Neural progenitor cell (in vitro differentiated cells): Measurements from ENCODE around the gene ZSCAN18. TPM values are rescaled to one million over a fixed set of nuclear protein-coding genes. Genes with fewer than 3 reads are reported as not detected.

ENCODE experiments used
- DNase-seq: peaks from one replicate; pipeline ENCODE4 v3.0.0-alpha.2; 2016; ENCODE audit warnings: low spot score
- H2AFZ ChIP-seq: fragments of 200-600 bp; sonication (generic); replicated peaks from 2 replicates; pipeline ENCODE4 v1.6.1; 2016; ENCODE audit warnings: antibody characterized with exemption
- H3F3A ChIP-seq: fragments of 200-600 bp; sonication (generic); 2 replicates; pipeline ENCODE4 v1.6.1; 2016; ENCODE audit warnings: antibody characterized with exemption, low read depth
- H3K27ac ChIP-seq: fragments of 200-600 bp; sonication (generic); 2 replicates; pipeline ENCODE4 v1.5.1; 2016; ENCODE audit warnings: mild to moderate bottlenecking
- H3K27me3 ChIP-seq: fragments of 200-600 bp; sonication (generic); 2 replicates; pipeline ENCODE4 v1.6.1; 2016; ENCODE audit warnings: mild to moderate bottlenecking, moderate library complexity
- H3K36me3 ChIP-seq: fragments of 200-600 bp; sonication (generic); 2 replicates; pipeline ENCODE4 v1.5.1; 2016
- H3K4me1 ChIP-seq: fragments of 200-600 bp; sonication (generic); 2 replicates; pipeline ENCODE4 v1.6.1; 2016; ENCODE audit warnings: mixed run types
- H3K4me2 ChIP-seq: fragments of 200-600 bp; sonication (generic); 2 replicates; pipeline ENCODE4 v1.6.1; 2016
- H3K4me3 ChIP-seq: fragments of 200-600 bp; sonication (generic); 2 replicates; pipeline ENCODE4 v1.5.1; 2016
- H3K79me2 ChIP-seq: fragments of 200-600 bp; sonication (generic); 2 replicates; pipeline ENCODE4 v1.6.1; 2016; ENCODE audit warnings: low read depth
- H3K9ac ChIP-seq: fragments of 200-600 bp; sonication (generic); 2 replicates; pipeline ENCODE4 v1.6.1; 2016
- H3K9me3 ChIP-seq: fragments of 200-600 bp; sonication (generic); 2 replicates; pipeline ENCODE4 v1.5.1; 2016; ENCODE audit warnings: low read depth
- H4K20me1 ChIP-seq: fragments of 200-600 bp; sonication (generic); 2 replicates; pipeline ENCODE4 v1.6.1; 2016; ENCODE audit warnings: low read depth
- H3K27ac Mint-ChIP-seq: 3 replicates; pipeline ENCODE4 v1.8.0; 2021; ENCODE audit warnings: mixed read lengths
- H3K27me3 Mint-ChIP-seq: 2 replicates; pipeline ENCODE4 v1.8.0; 2022; ENCODE audit warnings: low read depth, mild to moderate bottlenecking, inconsistent platforms, moderate library complexity, mixed read lengths; ENCODE audit not compliant: insufficient read depth
- H3K36me3 Mint-ChIP-seq: 3 replicates; pipeline ENCODE4 v1.8.0; 2021; ENCODE audit warnings: mixed read lengths
- H3K4me1 Mint-ChIP-seq: 3 replicates; pipeline ENCODE4 v1.8.0; 2021; ENCODE audit warnings: mixed read lengths
- H3K4me3 Mint-ChIP-seq: 3 replicates; pipeline ENCODE4 v1.8.0; 2021; ENCODE audit warnings: mild to moderate bottlenecking, moderate library complexity, mixed read lengths
- H3K9me3 Mint-ChIP-seq: 3 replicates; pipeline ENCODE4 v1.8.0; 2020; ENCODE audit warnings: mixed read lengths
- CTCF ChIP-seq: fragments of 200-600 bp; sonication (generic); IDR thresholded peaks from 2 replicates; pipeline ENCODE4 v1.5.1; 2017; ENCODE audit warnings: antibody characterized with exemption, mild to moderate bottlenecking
- EZH2 ChIP-seq: fragments of 200-600 bp; sonication (generic); IDR thresholded peaks from 2 replicates; pipeline ENCODE4 v1.6.1; 2017; ENCODE audit warnings: antibody characterized with exemption, mild to moderate bottlenecking, moderate library complexity
- EZH2phosphoT487 ChIP-seq: fragments of 200-600 bp; sonication (generic); IDR thresholded peaks from 2 replicates; pipeline ENCODE4 v1.6.1; 2017; ENCODE audit warnings: antibody characterized with exemption
- total RNA-seq: library from RNA; depleted of rRNA; stranded (reverse); fragments of >200 nt; gene quantifications from 2 replicates; pipeline ENCODE4 v1.2.3, GENCODE V29; 2015; ENCODE audit warnings: low replicate concordance

ZSCAN18 gene
- total RNA-seq, 1 donor from 2014 or later = 49.1 TPM

DNA sequence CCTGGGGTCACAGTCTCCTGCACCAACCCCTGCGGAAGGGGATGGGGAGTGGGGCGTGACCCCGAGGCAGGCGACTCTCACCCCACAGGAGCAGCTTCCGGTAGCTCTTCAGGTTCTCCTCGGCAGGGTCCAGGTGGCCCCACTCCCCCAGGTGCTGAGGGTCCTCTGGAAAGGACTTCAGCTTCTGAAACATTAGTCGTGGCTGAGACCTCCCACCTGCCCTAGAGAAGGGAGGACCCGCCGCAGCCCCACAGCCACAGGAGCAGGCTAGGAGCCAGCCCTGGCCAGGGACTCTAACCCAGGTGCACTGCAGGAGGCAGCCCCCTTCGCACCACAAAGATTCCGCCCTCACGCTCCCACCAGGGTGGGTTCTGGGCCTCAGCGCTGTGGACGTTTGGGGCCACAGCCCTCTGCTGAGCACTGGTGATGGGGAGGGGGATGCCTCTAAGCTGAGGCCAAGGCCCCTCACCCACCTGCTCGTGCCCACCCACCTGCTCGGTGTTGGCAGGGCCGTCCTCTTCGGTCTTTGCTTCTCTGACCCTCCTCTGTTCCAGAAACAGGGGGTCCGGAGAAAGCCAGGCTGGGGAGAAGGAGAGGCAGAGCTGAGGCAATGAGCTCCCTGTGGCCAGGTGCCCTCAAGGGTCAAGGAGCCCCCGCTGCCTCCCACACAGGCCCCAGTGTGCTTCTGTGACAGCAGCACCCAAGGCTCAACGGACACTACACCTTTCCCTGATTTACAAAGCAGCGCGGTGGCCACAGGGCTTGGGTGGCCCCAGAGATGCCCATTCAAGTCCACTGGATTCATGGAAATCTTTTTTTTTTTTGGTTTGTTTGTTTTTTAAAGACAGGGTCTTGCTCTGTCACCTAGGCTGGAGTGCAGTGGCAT is 11.0 kb downstream of the ZSCAN18 start:
- H3K9ac ChIP-seq = no peak overlapping the region
- no peaks in the 10 kb centered on the region for H3K4me1 Mint-ChIP-seq
- no peak overlapping the region for H3K4me3 Mint-ChIP-seq
- H3K27me3 ChIP-seq = no peaks in the 10 kb centered on the region
- no peaks in the 10 kb centered on the region for H3K79me2 ChIP-seq
- H3F3A ChIP-seq = no peaks in the 10 kb centered on the region
- peaks cover 49% of the 10 kb centered on the region for H3K36me3 Mint-ChIP-seq
- no peaks in the 10 kb centered on the region for H4K20me1 ChIP-seq
- H3K27ac ChIP-seq = no peak overlapping the region
- no peak for DNase-seq
- H3K4me2 ChIP-seq = no peak overlapping the region
- H3K27ac Mint-ChIP-seq = no peak overlapping the region
- TF ChIP-seq EZH2phosphoT487 (no peak), EZH2 (no peak), CTCF (no peak)
- peaks cover 9% of the 10 kb centered on the region for H3K27me3 Mint-ChIP-seq
- H2AFZ ChIP-seq = no peak overlapping the region
- peaks cover 60% of the 10 kb centered on the region for H3K9me3 Mint-ChIP-seq
- peaks cover 4% of the 10 kb centered on the region for H3K36me3 ChIP-seq
- H3K4me1 ChIP-seq = no peaks in the 10 kb centered on the region
- no peak overlapping the region for H3K4me3 ChIP-seq
- no peaks in the 10 kb centered on the region for H3K9me3 ChIP-seq

DNA sequence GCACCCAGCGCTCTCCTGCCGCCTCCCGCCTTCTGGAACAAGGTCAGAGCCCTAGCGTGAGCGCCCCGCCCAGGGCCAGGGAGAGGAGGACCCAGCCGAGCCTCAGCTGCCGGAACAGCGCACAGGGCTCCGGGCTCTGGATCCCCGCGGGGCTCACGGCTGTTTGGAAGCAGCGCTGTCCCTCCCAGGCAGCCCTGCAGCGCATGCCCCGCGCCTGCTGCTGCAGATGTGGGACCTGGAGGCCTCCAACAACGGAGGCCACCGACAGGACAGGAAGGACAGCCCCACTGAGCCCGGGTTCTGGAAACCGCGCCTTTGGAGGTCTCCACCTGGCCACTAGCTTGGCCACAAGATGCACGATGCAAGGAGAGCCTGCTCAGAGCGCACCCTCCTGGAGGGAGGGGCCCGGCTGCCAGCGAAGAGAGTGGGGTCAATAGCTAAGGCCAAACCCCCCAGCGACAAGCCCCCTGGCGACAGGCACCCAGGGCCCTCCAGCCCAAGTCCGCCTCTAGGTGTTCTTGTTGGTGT is 12.6 kb downstream of the ZSCAN18 start:
- Histone ChIP-seq H2AFZ (no peak overlapping the region), H3K9ac (no peak overlapping the region), H3K79me2 (no peaks in the 10 kb centered on the region), H4K20me1 (no peaks in the 10 kb centered on the region), H3K4me2 (no peak overlapping the region), H3K27me3 (no peaks in the 10 kb centered on the region), H3K4me3 (no peak overlapping the region), H3F3A (no peaks in the 10 kb centered on the region), H3K27ac (no peak overlapping the region), H3K9me3 (no peaks in the 10 kb centered on the region), H3K36me3 (peaks cover 4% of the 10 kb centered on the region), H3K4me1 (no peaks in the 10 kb centered on the region)
- Mint-ChIP-seq H3K27ac (no peak overlapping the region), H3K4me1 (no peaks in the 10 kb centered on the region), H3K27me3 (peaks cover 3% of the 10 kb centered on the region), H3K36me3 (peaks cover 44% of the 10 kb centered on the region), H3K4me3 (no peak overlapping the region), H3K9me3 (peaks cover 64% of the 10 kb centered on the region)
- TF ChIP-seq EZH2 (no peak), EZH2phosphoT487 (no peak)
- no peak for DNase-seq

- Histone ChIP-seq H3K4me3 (no peak overlapping the region), H4K20me1 (no peaks in the 10 kb centered on the region), H3F3A (no peaks in the 10 kb centered on the region), H3K27me3 (no peaks in the 10 kb centered on the region), H3K4me1 (no peaks in the 10 kb centered on the region), H3K9me3 (no peaks in the 10 kb centered on the region), H3K4me2 (no peak overlapping the region), H3K9ac (no peak overlapping the region), H3K27ac (no peak overlapping the region), H2AFZ (no peak overlapping the region), H3K79me2 (no peaks in the 10 kb centered on the region), H3K36me3 (peaks cover 4% of the 10 kb centered on the region)
- Mint-ChIP-seq H3K27me3 (peaks cover 3% of the 10 kb centered on the region), H3K36me3 (peaks cover 39% of the 10 kb centered on the region), H3K27ac (no peak overlapping the region), H3K9me3 (peaks cover 64% of the 10 kb centered on the region), H3K4me3 (no peak overlapping the region), H3K4me1 (no peaks in the 10 kb centered on the region)
- no peak for DNase-seq
- no peak for TF ChIP-seq EZH2phosphoT487
- TF ChIP-seq CTCF = no peak
- TF ChIP-seq EZH2 = no peak
These were observed 13.3 kb downstream of the ZSCAN18 start for GRCh38 chr19:58084596-58085347.
